ENCODE data around the gene ATP6V1B1.

ATP6V1B1 gene

DNA sequence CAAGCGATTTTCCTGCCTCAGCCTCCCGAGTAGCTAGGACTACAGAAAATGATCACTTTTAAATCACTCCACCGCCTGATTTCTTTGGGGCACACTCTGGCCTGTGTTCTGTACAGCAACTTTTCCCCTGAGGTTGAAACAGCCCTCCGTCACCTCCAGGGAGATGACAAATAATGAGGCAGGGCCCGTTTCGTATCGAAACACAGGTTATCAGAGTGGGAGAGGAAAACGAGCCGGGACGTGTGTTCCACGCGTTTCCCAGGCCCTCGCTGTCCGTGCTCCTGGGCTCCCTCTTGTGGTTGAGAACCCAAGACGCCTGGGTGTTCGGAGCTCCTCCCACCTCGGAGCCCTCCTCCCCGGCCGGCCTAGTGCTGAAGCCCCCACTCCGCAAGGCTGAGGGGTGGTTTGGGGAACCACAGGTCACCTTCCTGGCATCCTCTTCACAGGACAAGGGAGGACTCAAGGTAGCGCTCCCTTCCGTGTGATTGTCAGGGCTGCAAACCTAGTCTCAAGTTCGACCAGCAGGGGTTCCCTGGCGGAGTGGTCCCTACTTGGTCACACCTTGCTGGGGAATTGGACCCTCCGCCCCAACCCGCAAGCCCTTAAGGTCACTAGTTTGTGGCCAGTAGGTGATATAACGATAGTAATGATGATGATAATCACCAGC is 12.8 kb downstream of the ATP6V1B1 start:
- TF ChIP-seq, protein P1, sequence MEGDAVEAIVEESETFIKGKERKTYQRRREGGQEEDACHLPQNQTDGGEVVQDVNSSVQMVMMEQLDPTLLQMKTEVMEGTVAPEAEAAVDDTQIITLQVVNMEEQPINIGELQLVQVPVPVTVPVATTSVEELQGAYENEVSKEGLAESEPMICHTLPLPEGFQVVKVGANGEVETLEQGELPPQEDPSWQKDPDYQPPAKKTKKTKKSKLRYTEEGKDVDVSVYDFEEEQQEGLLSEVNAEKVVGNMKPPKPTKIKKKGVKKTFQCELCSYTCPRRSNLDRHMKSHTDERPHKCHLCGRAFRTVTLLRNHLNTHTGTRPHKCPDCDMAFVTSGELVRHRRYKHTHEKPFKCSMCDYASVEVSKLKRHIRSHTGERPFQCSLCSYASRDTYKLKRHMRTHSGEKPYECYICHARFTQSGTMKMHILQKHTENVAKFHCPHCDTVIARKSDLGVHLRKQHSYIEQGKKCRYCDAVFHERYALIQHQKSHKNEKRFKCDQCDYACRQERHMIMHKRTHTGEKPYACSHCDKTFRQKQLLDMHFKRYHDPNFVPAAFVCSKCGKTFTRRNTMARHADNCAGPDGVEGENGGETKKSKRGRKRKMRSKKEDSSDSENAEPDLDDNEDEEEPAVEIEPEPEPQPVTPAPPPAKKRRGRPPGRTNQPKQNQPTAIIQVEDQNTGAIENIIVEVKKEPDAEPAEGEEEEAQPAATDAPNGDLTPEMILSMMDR (IDR thresholded peaks at IDR 0.05; ENCODE audit: low read depth, low read length), result peak; percentile 90
- TF ChIP-seq, protein P2, sequence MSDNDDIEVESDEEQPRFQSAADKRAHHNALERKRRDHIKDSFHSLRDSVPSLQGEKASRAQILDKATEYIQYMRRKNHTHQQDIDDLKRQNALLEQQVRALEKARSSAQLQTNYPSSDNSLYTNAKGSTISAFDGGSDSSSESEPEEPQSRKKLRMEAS (IDR thresholded peaks at IDR 0.05; ENCODE audit: low read depth, low read length), result peak; percentile 69
- TF ChIP-seq MYC (IDR thresholded peaks at IDR 0.05; ENCODE audit: low read depth, low read length) (0 out of 2 replicates have a peak, but pooled peaks have one; percentile 21), POLR2A (IDR thresholded peaks at IDR 0.05; ENCODE audit: extremely low read depth, insufficient read length) (no peak)
- peak; percentile 77 for DNase-seq (ENCODE audit: low read depth)
- no peak overlapping the region for H3K4me3 ChIP-seq (ENCODE audit: low read depth, low read length)

DNA sequence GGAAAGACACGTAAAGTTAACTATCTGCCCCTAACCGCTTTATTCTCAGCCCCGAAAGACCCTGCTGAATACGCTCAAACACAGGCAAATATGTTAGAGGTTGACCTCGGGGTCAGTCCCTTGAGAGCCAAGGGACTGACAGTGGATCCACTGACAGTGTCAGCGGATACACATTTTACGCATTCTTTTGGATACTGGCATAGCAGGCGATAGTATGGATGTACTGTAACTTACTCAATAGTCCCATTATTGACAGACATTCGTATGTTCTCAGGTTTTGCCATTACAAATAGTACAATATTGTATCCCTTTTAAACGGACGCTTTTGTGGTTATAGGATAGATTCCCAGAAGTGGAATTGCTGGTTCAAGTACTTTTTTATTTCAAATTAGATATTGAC is 13.4 kb downstream of the ATP6V1B1 start:
- no peak overlapping the region for H3K4me3 ChIP-seq (ENCODE audit: low read depth, low read length)
- TF ChIP-seq, protein P2 (IDR thresholded peaks at IDR 0.05; ENCODE audit: low read depth, low read length), result no peak
- no peak for TF ChIP-seq POLR2A (IDR thresholded peaks at IDR 0.05; ENCODE audit: extremely low read depth, insufficient read length)
- TF ChIP-seq, protein P1 (IDR thresholded peaks at IDR 0.05; ENCODE audit: low read depth, low read length), result no peak
- no peak for TF ChIP-seq MYC (IDR thresholded peaks at IDR 0.05; ENCODE audit: low read depth, low read length)
- DNase-seq (ENCODE audit: low read depth), result no peak

DNA sequence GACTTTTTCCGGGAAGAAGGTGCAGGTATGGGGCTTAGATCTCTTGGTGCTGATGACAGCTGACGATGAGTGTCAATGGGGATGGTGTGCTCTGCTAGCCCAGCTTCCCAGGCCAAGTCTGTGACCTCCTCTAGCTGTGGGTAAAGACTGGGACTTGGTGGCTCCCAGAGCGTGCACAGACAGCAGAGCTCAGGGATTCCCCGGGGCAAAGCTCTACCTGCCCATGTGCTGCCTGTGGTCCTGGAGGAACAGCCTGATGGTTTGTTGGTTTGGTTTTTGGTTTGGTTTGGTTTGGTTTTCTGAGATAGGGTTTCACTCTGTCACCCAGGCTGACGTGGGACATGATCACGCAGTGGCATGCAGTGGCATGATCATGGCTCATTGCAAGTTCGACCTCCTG is 19.2 kb downstream of the ATP6V1B1 start:
- no peak overlapping the region for H3K4me3 ChIP-seq (ENCODE audit: low read depth, low read length)
- DNase-seq (ENCODE audit: low read depth), result no peak
- TF ChIP-seq, protein P1 (IDR thresholded peaks at IDR 0.05; ENCODE audit: low read depth, low read length), result no peak
- TF ChIP-seq MYC (IDR thresholded peaks at IDR 0.05; ENCODE audit: low read depth, low read length), result no peak
- no peak for TF ChIP-seq POLR2A (IDR thresholded peaks at IDR 0.05; ENCODE audit: extremely low read depth, insufficient read length)
- TF ChIP-seq, protein P2 (IDR thresholded peaks at IDR 0.05; ENCODE audit: low read depth, low read length), result no peak

DNA sequence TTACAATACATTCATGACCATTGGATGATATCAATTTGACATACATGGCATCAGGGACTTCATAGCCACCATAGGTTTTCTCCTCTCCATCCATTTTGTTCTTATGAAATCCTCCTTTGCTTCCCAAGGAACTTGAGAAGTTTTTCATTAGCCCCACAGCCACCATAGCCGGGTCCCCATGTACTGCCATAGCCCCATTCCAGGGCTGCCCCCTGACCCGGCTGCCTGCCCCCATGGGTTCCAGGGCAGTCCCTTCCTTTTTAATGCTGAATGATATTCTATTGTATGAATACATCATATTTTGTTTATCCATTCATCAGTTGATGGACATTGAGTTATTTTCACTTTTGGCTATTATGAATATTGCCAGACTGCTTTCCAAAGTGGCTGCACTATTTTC is 20.4 kb downstream of the ATP6V1B1 start:
- H3K4me3 ChIP-seq (ENCODE audit: low read depth, low read length), result no peak overlapping the region
- DNase-seq (ENCODE audit: low read depth), result no peak
- TF ChIP-seq POLR2A (IDR thresholded peaks at IDR 0.05; ENCODE audit: extremely low read depth, insufficient read length) (no peak), MYC (IDR thresholded peaks at IDR 0.05; ENCODE audit: low read depth, low read length) (no peak)
- TF ChIP-seq, protein P2 (IDR thresholded peaks at IDR 0.05; ENCODE audit: low read depth, low read length), result no peak

DNA sequence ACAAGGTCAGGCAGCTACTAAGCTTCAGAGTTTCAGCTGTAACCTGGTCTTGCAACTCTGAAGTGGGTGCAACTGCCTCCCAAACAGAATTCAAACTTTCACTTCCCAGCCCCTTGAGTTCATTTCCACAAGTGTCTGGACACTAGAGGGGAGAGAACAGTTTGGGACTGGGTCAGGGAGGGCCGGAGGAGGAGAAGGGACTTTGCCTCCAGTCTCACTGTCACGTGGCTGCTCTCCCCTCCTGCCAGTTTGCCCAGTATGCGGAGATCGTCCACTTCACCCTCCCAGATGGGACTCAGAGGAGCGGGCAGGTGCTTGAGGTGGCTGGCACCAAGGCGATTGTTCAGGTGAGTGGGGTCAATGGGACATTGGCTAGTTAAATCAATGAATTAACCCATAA is 22.1 kb downstream of the ATP6V1B1 start:
- no peak overlapping the region for H3K4me3 ChIP-seq (ENCODE audit: low read depth, low read length)
- TF ChIP-seq, protein P1 (IDR thresholded peaks at IDR 0.05; ENCODE audit: low read depth, low read length), result no peak
- TF ChIP-seq, protein P2 (IDR thresholded peaks at IDR 0.05; ENCODE audit: low read depth, low read length), result no peak
- no peak for TF ChIP-seq MYC (IDR thresholded peaks at IDR 0.05; ENCODE audit: low read depth, low read length)
- no peak for TF ChIP-seq POLR2A (IDR thresholded peaks at IDR 0.05; ENCODE audit: extremely low read depth, insufficient read length)
- no peak for DNase-seq (ENCODE audit: low read depth)

DNA sequence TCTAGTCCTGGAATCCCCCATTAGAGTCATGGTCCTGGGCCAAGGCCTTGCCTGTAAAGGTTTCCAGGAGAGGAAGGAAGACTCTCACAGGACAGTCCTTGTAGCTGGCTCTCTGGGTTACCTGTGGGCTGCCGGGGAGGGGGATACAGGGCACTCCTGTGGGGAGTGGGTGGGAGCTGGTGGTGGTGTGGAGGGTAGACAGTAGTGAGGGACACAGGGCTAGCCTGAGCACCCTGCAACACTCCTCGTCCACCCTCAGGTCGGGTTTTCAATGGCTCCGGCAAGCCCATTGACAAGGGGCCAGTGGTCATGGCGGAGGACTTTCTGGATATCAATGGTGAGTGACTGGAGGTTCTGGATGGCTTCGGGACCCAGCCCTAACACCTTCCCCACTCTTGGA is 23.1 kb downstream of the ATP6V1B1 start:
- TF ChIP-seq POLR2A (IDR thresholded peaks at IDR 0.05; ENCODE audit: extremely low read depth, insufficient read length), result no peak
- TF ChIP-seq, protein P2 (IDR thresholded peaks at IDR 0.05; ENCODE audit: low read depth, low read length), result no peak
- TF ChIP-seq, protein P1 (IDR thresholded peaks at IDR 0.05; ENCODE audit: low read depth, low read length), result no peak
- TF ChIP-seq MYC (IDR thresholded peaks at IDR 0.05; ENCODE audit: low read depth, low read length), result no peak
- no peak for DNase-seq (ENCODE audit: low read depth)
- H3K4me3 ChIP-seq (ENCODE audit: low read depth, low read length), result no peak overlapping the region

Measured in NB4 (cell line).